ENCODE measurements around the gene NEURL1B.

DNA sequence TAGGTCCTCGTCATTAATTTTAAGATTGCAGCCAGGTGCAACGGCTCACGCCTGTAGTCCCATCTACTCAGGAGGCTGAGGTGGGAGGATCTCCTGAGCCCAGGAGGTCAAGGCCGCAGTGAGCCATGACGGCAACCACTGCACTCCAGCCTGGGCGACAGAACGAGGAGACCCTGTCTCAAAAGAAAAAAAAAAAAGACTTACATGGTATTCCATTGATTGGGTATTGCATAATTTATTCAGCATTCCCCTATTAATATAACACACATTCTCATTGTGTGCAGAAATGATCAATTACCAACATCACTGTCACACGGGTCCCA is 67.1 kb downstream of the NEURL1B start:
- TF ChIP-seq, protein P1, sequence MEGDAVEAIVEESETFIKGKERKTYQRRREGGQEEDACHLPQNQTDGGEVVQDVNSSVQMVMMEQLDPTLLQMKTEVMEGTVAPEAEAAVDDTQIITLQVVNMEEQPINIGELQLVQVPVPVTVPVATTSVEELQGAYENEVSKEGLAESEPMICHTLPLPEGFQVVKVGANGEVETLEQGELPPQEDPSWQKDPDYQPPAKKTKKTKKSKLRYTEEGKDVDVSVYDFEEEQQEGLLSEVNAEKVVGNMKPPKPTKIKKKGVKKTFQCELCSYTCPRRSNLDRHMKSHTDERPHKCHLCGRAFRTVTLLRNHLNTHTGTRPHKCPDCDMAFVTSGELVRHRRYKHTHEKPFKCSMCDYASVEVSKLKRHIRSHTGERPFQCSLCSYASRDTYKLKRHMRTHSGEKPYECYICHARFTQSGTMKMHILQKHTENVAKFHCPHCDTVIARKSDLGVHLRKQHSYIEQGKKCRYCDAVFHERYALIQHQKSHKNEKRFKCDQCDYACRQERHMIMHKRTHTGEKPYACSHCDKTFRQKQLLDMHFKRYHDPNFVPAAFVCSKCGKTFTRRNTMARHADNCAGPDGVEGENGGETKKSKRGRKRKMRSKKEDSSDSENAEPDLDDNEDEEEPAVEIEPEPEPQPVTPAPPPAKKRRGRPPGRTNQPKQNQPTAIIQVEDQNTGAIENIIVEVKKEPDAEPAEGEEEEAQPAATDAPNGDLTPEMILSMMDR (IDR thresholded peaks at IDR 0.05) = no peak
- no peak for TF ChIP-seq POLR2AphosphoS5 (IDR thresholded peaks at IDR 0.05; ENCODE audit: insufficient read depth in 1 of 2, low read depth in 1 of 2)
- TF ChIP-seq POLR2A (IDR thresholded peaks at IDR 0.05) = no peak
